HG03045 (cell line): ENCODE data around the gene MEMO1.
"Not testable (repeated sequence)": the region's sequence is repeated elsewhere in the genome, so short reads cannot be mapped to it uniquely, and the experiment has no call there.

Source experiments
- ATAC-seq: cut with Tn5 transposase; IDR thresholded peaks from one replicate; pipeline ENCODE4 v1.9.1; 2021; ENCODE audit warnings: mild to moderate bottlenecking, moderate library complexity; ENCODE audit not compliant: unreplicated experiment

Gene MEMO1

GRCh38 chr2:32010670-32011484 is at the start of gene MEMO1:
MEMO1 (minus strand) TSS chr2:32011008; CDS start chr2:32010247, 761 bp downstream.
- ATAC-seq = peak; percentile 66

GRCh38 chr2:32060266-32060665 is 49.5 kb upstream of the MEMO1 start:
- ATAC-seq = no peak

GRCh38 chr2:32058130-32058529 is 47.3 kb upstream of the MEMO1 start:
- ATAC-seq = no peak

GRCh38 chr2:32054583-32054982 is 43.8 kb upstream of the MEMO1 start:
- ATAC-seq = not testable (repeated sequence)

- no peak for ATAC-seq
Measured at GRCh38 chr2:32051836-32052439, 41.1 kb upstream of the MEMO1 start.

- ATAC-seq = no peak
Measured at GRCh38 chr2:32043561-32043960, 32.8 kb upstream of the MEMO1 start.

GRCh38 chr2:32039447-32040219 is 28.8 kb upstream of the MEMO1 start, which contains the start of gene DPY30:
DPY30 (minus strand) TSS chr2:32039805; CDS start chr2:32039456, 349 bp downstream.
- ATAC-seq = peak; percentile 87

- ATAC-seq = not testable (repeated sequence)
Measured at GRCh38 chr2:32034198-32034887, 23.5 kb upstream of the MEMO1 start.

- not testable (repeated sequence) for ATAC-seq
Measured at GRCh38 chr2:32018789-32019482, 8.1 kb upstream of the MEMO1 start.

- ATAC-seq = no peak
Measured at GRCh38 chr2:32012872-32013271, 2.1 kb upstream of the MEMO1 start.

- no peak for ATAC-seq
Measured at GRCh38 chr2:32011485-32011960, 715 bp upstream of the MEMO1 start.

GRCh38 chr2:32010280-32010669 is 533 bp downstream of the MEMO1 start:
- peak; percentile 66 for ATAC-seq

- peak; percentile 33 for ATAC-seq
Measured at GRCh38 chr2:32009516-32010256, 1.1 kb downstream of the MEMO1 start.

GRCh38 chr2:32008805-32009515 is 1.8 kb downstream of the MEMO1 start:
- no peak for ATAC-seq

GRCh38 chr2:32007121-32007391 is 3.8 kb downstream of the MEMO1 start:
- no peak for ATAC-seq

GRCh38 chr2:32005371-32005976 is 5.3 kb downstream of the MEMO1 start:
- ATAC-seq = no peak

GRCh38 chr2:32003791-32004190 is 7.0 kb downstream of the MEMO1 start:
- ATAC-seq = no peak

GRCh38 chr2:32002406-32002805 is 8.4 kb downstream of the MEMO1 start:
- ATAC-seq = no peak

GRCh38 chr2:31999438-31999837 is 11.4 kb downstream of the MEMO1 start:
- no peak for ATAC-seq
